ENCODE data around the gene TUFM.
"Not testable (repeated sequence)": the region's sequence is repeated elsewhere in the genome, so short reads cannot be mapped to it uniquely, and the experiment has no call there.

TUFM gene

GRCh38 chr16:28875134-28876018, 29.2 kb upstream of the TUFM start:
- no peak for DNase-seq

DNA sequence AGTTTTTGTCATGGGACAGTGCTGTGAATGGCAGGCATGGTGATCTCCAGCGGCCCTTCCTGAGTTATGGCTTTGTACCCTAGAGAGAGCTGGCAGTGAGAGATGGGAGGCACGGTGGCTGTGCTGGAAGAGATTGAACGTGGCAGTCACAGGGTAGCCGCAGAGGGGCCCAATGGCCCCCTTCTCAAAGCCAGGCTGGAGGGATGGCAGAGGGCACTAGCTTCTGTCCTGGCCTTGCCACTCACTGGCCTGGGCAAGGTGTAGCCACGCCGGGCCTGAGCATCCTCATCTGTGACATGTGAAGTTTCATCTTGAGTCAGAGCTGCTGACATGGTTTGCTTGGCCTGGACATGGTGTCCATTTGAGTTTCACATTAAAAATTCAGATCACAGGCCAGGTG, 28.3 kb upstream of the TUFM start:
- no peak for DNase-seq

DNA sequence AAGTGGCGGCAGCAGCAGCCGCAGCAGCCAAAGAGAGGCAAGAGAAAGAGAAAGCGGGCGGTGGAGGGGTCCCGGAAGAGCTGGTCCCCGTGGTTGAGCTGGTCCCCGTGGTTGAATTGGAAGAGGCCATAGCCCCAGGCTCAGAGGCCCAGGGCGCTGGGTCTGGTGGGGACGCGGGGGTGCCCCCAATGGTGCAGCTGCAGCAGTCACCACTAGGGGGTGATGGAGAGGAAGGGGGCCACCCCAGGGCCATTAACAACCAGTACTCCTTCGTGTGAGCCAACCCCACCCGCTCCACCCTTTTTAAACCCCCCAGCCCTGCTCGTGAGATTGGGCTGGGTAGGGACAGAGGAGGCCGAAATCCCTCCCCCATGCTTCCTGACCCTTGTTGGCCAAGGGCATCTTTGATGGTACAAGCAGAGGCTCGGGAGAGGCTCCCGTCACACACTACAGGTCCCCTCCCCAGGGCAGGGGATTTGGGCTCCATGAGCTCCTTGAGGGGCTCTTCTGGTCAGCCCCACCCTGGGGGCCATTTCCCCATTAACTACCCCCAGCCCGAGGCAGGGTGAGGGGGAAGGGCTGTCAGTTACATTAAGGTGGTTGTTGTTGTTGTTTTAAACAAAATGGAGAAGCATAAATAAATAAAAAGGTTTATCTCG, 27.5 kb upstream of the TUFM start:
- DNase-seq = no peak

DNA sequence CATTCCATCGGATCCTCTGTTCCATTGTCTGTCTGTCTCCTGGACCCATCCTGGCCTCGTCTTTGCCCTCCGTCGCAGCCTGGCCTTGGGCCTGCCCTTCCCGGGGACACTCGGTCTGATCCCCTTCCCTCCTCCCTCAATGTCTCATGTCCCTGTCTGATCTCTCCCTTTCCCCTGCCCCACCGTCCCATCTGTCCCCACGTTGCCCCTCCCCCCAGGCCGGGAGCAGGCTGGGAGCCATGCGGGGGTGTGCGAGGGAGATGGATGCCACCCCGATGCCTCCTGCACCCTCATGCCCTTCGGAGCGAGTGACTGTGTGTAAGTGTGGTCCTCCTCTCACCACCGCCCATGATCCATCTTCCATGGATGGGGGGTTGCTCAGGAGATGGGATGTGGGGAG, 26.8 kb upstream of the TUFM start:
- DNase-seq = no peak

DNA sequence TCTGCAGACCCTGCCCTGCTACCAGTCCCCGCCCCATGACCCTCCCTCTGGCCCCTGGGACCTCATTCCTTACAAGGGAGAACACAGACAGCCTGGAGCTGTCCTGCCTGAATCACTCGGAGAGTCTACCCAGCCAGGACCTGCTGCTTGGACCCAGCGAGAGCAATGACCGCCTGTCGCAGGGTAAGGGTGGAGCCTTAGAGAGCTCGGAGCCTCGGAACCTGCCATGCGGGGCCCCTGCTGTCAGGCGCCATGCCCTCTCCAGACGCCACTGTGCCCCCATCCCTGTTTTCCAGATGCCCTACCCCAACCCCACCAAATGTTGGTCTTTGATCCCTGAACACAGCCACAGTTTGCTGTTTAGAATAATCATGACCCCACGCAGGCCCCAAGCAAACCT, 23.1 kb upstream of the TUFM start:
- DNase-seq = no peak

GRCh38 chr16:28867646-28868045, 21.5 kb upstream of the TUFM start:
- DNase-seq = not testable (repeated sequence)

- no peak for DNase-seq
These were observed 21.1 kb upstream of the TUFM start for GRCh38 chr16:28867241-28867640.

DNA sequence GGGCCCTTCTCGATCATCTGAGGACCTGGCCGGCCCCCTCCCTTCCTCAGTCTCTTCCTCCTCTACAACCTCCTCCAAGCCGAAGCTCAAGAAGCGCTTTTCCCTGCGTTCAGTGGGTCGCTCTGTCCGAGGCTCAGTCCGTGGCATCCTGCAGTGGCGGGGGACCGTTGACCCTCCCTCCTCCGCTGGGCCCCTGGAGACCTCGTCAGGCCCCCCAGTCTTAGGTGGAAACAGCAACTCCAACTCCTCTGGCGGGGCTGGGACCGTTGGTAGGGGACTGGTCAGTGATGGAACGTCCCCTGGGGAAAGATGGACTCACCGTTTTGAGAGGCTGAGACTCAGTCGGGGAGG, 20.3 kb upstream of the TUFM start:
- DNase-seq = no peak

DNA sequence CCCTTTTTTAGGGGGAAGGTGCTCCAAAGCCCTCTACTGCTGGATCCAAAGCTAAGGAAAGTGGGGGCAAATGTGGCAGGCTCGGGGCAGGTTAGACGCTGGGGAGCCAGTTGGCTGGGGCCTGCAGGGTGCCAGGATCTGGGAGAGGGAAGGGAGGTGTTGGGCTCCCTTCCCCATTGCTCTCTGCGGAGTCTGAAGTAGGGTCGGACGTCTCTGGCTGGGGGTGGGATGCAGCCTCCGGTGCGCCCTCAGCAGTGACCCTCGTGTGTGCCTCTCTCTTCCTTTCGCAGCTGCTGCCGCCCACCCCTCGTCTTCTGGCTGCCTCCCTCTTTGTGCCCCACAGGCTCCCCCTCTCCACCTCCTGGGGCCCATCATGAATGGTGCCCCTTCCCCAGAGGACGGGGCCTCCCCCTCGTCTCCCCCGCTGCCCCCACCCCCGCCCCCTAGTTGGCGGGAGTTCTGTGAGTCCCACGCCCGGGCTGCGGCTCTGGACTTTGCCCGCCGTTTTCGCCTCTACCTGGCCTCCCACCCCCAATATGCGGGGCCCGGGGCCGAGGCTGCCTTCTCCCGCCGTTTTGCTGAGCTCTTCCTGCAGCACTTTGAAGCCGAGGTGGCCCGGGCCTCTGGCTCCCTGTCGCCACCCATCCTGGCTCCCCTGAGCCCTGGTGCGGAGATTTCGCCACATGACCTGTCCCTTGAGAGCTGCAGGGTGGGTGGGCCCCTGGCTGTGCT, 19.7 kb upstream of the TUFM start:
- DNase-seq = no peak

DNA sequence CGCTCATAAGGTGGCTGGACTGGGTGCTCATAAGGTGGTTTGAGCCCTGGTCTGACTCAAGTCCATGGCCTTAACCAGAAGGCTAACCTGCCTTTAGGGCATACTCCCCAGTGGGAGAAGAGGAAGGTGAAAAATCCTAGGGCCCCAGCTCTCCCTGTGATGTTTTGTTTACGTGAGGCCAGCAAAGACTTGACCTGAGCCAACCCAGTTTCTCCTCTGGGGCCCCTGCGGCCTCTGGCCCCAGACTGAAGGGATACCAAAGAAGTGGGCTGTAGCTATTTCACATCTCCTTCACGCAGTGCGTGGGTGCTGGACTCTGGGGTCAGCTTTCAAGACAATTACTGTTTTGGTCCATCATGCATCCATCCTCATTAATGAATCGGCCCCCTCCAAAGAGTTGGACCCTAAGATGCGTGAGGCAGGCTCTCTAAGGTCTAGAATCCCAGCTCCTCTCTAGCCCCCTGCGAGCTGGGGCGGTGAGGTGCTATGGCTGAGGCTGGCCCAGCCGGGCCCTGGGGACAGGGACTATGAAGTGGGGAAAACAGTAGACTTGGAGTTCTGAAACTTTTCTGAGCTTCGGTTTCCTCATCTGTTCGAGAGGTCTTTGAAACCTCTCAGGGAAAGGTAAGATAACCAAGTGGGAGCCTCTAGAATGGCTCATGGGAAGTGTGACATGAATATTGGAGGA, 19.0 kb upstream of the TUFM start:
- no peak for DNase-seq

DNA sequence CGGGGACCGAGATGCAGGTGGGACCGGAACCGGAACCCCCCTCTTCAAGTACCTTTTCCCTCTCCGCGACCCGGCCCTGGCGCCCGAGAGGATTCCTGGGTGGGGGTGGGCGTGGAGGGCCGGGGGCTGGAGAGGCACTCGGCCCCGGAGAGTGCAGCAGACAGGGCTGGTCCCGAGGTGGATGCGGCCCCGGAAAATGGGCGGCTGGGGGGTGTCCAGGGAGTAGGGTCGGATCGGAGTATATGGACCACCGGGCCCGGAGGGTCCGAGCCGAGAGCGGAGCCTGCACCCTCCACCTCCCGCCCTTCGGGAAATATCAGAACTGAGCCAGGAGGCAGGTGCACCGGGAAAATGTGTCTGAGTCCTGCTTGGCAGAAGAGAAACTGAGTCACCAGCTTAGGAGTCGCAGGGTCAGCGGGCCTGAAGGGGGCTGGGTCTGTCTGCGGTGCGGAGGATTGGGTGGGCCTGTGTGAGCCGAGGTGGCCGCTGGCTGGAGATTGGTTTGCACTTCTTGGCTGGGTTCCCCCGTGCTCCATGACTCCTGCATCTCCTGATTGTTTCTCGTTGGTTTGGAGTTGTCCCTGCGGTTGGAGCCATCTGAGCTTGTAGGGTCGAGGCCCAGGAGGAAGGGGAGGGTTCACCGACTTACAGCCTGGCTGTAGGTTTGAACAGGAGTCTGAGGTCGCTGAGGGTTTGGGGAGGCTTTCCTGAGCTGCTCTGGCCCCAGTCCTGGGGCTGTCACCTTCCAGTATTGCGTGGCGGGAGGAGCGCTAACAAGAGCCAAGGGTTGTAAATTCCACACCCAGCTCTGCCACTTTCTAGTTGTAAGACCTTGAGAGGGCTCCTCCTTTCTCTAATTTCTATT, 18.0 kb upstream of the TUFM start:
- no peak for DNase-seq

- DNase-seq = no peak
These were observed 13.2 kb upstream of the TUFM start for GRCh38 chr16:28859326-28859725.

GRCh38 chr16:28858421-28858820, 12.3 kb upstream of the TUFM start:
- DNase-seq = no peak

DNA sequence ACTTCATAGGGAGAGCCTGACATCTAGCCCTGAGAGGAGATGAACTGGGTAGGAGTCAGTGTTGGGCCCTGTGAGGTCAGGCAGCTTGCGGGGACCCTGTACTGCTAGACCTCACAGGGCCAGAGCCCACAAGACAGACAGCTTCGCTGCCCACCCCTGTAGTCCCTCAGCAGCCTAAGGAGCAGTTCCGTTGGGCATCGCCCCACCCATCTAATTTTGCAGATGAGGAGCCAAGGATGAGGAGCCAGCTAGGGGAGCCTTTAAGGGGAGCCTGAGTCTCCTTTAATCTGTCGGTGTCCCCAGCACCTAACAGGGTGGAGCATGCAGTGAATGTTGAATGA, 755 bp upstream of the TUFM start:
- DNase-seq = no peak

GRCh38 chr16:28845761-28846079, 428 bp downstream of the TUFM start:
- no peak for DNase-seq

DNA sequence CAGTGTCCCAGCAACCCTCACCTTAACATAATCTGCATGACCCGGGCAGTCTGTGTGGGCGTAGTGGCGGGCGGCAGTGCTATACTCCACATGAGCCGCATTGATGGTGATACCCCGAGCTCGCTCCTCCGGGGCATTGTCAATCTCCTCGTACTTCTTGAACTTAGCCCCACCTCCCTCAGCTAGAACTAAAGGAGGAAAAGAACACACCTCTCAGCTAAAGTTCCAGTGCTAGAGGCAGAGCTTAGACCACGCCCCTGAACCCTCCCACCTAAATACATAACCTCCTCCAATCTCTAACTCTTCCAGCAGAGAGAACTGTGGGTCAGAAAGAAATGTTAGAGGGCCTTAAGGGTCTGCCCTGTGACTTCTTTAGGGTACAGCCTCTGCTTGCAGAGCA, 855 bp downstream of the TUFM start:
- DNase-seq = no peak

- DNase-seq = no peak
These were observed 1.8 kb downstream of the TUFM start for GRCh38 chr16:28844226-28844885.

DNA sequence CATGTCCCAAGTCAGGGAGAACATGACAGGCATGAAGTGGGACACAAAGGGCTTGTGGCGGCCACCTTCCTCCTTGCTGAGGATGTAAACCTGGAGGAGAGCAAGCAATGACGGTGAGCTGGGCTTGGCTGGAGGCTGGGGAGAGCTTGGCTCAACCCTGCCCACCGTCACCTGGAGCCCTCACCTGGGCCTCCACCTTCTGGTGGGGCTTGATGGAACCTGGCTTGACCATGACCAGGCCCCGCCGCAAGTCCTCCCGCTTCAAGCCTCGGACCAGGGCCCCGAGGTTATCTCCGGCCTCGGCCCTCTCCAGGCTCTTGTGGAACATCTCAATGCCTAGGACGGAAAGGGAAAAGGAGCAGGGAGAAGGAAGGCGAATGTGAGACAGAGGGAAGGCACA, 2.4 kb downstream of the TUFM start:
- DNase-seq = no peak

DNA sequence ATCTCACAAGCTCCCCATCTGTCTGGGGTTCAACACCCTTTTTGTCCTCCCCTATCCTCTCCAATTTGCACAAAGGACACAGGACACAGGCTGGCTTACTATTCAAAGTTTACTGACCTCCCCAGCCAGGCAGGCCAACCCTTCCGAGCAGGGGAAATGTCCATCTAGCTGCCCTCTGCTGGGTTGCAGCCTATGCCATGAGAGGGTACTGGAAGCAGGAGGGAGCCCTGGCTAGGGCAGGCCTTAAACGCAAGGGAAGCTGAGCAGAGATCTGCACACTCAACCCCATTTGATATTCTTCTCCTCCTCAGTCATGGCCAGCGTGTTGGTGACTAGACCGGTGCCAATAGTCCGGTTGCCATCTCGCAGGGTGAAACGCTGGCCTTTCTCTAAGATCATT, 3.5 kb downstream of the TUFM start:
- DNase-seq = no peak

GRCh38 chr16:28839899-28840298, 6.2 kb downstream of the TUFM start:
- DNase-seq = no peak

DNA sequence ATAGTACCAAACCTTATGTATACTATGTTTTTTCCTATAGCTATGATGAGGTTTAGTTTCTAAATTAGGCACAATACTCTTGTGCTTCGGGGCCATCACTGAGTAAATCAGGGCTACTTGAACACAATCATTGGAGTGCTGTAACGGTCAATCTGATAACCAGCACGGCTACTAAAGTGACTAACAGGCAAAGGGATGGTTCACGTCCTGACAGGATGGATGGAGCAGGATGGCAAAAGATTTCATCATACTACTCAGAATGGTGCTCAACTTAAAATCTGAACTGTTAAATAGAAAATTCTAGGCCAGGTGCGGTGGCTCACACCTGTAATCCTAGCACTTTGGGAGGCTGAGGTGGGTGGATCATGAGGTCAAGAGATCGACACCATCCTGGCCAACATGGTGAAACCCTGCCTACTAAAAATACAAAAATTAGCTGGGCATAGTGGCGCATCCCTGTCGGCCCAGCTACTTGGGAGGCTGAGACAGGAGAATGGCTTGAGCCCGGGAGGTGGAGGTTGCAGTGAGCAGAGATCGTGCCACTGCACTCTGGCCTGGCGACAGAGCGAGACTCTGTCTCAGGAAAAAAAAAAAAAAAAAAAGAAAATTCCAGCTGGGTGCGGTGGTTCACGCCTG, 7.0 kb downstream of the TUFM start:
- no peak for DNase-seq

DNA sequence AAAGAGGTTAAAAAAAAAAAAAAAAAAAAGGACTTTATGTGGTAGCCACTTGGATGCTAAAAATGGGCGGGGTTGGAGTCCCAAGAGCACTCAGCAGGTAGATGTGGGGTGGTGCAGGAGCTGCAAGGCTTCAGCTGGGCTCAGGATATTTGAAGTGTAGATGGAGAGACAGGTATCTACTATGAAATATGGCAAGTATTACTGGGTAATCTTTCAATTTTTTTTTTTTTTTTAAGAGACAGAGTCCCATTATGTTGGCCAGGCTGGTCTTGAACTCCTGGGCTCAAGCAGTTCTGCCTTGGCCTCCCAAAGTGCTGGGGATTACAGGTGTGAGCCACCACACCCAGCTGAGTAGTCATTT, 7.6 kb downstream of the TUFM start:
- DNase-seq = no peak
